Left lung (tissue), 10 donors: ENCODE results near the gene ZNF789. TPM values are rescaled to one million over a fixed set of nuclear protein-coding genes. Genes with fewer than 3 reads are reported as not detected.

Source experiments
- ATAC-seq: fragments of 200-7000 bp; cut with Tn5 transposase; one replicate; pipeline ENCODE4 v1.9.1; 2020; ENCODE audit warnings: moderate library complexity
- DNase-seq, 4 donors: peaks; one replicate each; pipeline ENCODE4 v3.0.0-alpha.2; 2013 to 2020
- H3K27ac ChIP-seq, 2 donors: fragments of 200-600 bp; sonication (generic) in 1 of 2; one replicate each; pipeline versions ENCODE4 v1.5.0 to v1.8.0; 2020 to 2021
- H3K27me3 ChIP-seq, 2 donors: fragments of 200-600 bp; sonication (generic) in 1 of 2; one replicate each; pipeline versions ENCODE4 v1.5.0 to v1.8.0; 2020 to 2021
- H3K36me3 ChIP-seq, 2 donors: fragments of 200-600 bp; sonication (generic) in 1 of 2; one replicate each; pipeline versions ENCODE4 v1.5.0 to v1.8.0; 2020 to 2021
- H3K4me1 ChIP-seq, 2 donors: fragments of 200-600 bp; one replicate each; pipeline ENCODE4 v1.8.0; 2021
- H3K4me3 ChIP-seq, 2 donors: fragments of 200-600 bp; sonication (generic) in 1 of 2; one replicate each; pipeline versions ENCODE4 v1.5.0 to v1.8.0; 2020 to 2021; ENCODE audit warnings: mild to moderate bottlenecking in 1 of 2
- H3K9me3 ChIP-seq, 2 donors: fragments of 200-600 bp; sonication (generic) in 1 of 2; one replicate each; pipeline versions ENCODE4 v1.5.0 to v1.8.0; 2020 to 2021
- CTCF ChIP-seq, 2 donors: fragments of 200-600 bp; sonication (generic) in 1 of 2; IDR thresholded peaks; one replicate each; pipeline versions ENCODE4 v1.5.0 to v1.8.0; 2021; ENCODE audit warnings: antibody characterized with exemption in 2 of 2
- intact Hi-C, 2 donors: fragments of 100-400 bp; cut with DNase I; formaldehyde crosslinking; loops; one replicate each; pipeline versions ENCODE4 v1.11.2 to v1.14.2; 2022
- polyA plus RNA-seq, 6 donors: library from polyadenylated mRNA; unstranded; fragments of 120-200 nt; gene quantifications; one replicate each; pipeline ENCODE4 v1.2.1, GENCODE V29; 2013; ENCODE audit not compliant: insufficient read length in 6 of 6
- total RNA-seq, 2 donors: library from RNA; stranded (reverse); fragmentation: NEBNext Ultra II Directional; extraction: Animal tissue kit (Norgen Biotek cat#: 25700); gene quantifications; one replicate each; pipeline ENCODE4 v1.2.1, GENCODE V29; 2021
- donor health status: DM: no; HTN: yes; CAD: no.
- donor health status: DM: no; HTN: no; CAD: no.

ZNF789 gene
- total and polyA plus RNA-seq, 8 donors: 8.5 to 59.5 (median 52.4) TPM

DNA sequence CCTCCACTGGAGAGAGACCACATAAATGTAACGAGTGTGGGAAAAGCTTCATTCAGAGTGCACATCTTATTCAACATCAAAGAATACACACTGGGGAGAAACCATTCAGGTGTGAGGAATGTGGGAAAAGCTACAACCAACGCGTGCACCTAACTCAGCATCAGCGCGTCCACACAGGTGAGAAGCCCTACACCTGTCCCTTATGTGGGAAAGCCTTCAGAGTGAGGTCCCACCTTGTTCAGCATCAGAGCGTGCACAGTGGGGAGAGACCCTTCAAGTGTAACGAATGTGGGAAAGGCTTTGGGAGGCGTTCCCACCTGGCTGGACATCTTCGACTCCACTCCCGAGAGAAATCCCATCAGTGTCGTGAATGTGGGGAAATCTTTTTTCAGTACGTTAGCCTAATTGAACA is 58.7 kb downstream of the ZNF789 start:
- Histone ChIP-seq H3K9me3 (peaks cover 12 to 73% of the 10 kb centered on the region in 2 donors), H3K4me3 (no peak overlapping the region), H3K4me1 (no peaks in the 10 kb centered on the region), H3K27ac (no peak overlapping the region), H3K27me3 (no peaks in the 10 kb centered on the region), H3K36me3 (peaks cover 9 to 78% of the 10 kb centered on the region in 2 donors)
- ATAC-seq: no peak
- intact Hi-C loops: no loop called here
- no peak for DNase-seq
- no peak for TF ChIP-seq CTCF (IDR thresholded peaks at IDR 0.05)

DNA sequence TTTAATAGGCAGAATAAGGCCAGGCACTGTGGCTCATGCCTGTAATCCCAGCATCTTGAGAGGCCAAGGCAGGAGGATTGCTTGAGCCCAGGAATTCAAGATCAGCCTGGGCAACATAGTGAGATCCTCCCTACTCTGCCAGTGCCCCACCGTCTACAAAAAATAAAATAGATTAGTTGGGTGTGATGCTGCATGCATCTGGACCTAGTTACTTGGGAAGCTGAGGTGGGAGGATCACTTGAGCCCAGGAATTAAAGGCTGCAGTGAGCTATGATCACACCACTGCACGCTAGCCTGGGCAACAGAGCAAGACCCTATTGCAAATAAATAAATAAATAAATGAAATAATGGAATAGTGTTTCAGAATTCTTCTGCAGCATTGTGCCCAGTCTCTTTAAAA is 63.0 kb downstream of the ZNF789 start:
- ATAC-seq (no peak), DNase-seq (no peak)
- H3K27me3 ChIP-seq: no peaks in the 10 kb centered on the region
- H3K9me3 ChIP-seq: peaks cover 6 to 79% of the 10 kb centered on the region in 2 donors
- H3K36me3 ChIP-seq: peaks cover 9 to 35% of the 10 kb centered on the region in 2 donors
- no peak overlapping the region for H3K4me3 ChIP-seq
- no peaks in the 10 kb centered on the region for H3K4me1 ChIP-seq
- intact Hi-C loops: no loop called here
- no peak overlapping the region for H3K27ac ChIP-seq
- no peak for TF ChIP-seq CTCF (IDR thresholded peaks at IDR 0.05)

Other genes with a start within 250 kb of the ZNF789 start
- gene MYH16, start 200.1 kb upstream of the ZNF789 start, total RNA-seq: not detected
- gene MYH16, start 200.1 kb upstream of the ZNF789 start, polyA plus RNA-seq: under 1 TPM in 4 of 6 donors, not detected in 2; 0.04 to 0.49 (median 0.24) TPM
- 100 to 1,000 TPM; 142 to 158 TPM for gene ARPC1A, start 147.0 kb upstream of the ZNF789 start, total RNA-seq
- gene ARPC1A, start 147.0 kb upstream of the ZNF789 start, polyA plus RNA-seq: 100 to 1,000 TPM in 3 of 6 donors, 10 to 100 TPM in 3; 92.7 to 112 (median 101) TPM
- gene ARPC1B, start 98.2 kb upstream of the ZNF789 start, total RNA-seq: 100 to 1,000 TPM; 280 to 311 TPM
- 10 to 100 TPM; 37.1 to 54.2 (median 46.2) TPM for gene ARPC1B, start 98.2 kb upstream of the ZNF789 start, polyA plus RNA-seq
- 10 to 100 TPM; 68.5 to 87.8 TPM for gene PDAP1, start 64.3 kb upstream of the ZNF789 start, total RNA-seq
- gene PDAP1, start 64.3 kb upstream of the ZNF789 start, polyA plus RNA-seq: 100 to 1,000 TPM; 121 to 150 (median 139) TPM
- 10 to 100 TPM; 79.0 to 82.0 TPM for gene BUD31, start 63.9 kb upstream of the ZNF789 start, total RNA-seq
- 100 to 1,000 TPM in 1 of 6 donors, 10 to 100 TPM in 5; 87.1 to 103 (median 95.2) TPM for gene BUD31, start 63.9 kb upstream of the ZNF789 start, polyA plus RNA-seq
- gene PTCD1, start 34.1 kb upstream of the ZNF789 start, total RNA-seq: 1 to 10 TPM; 3.5 to 4.5 TPM
- 1 to 10 TPM; 4.6 to 8.2 (median 7.4) TPM for gene PTCD1, start 34.1 kb upstream of the ZNF789 start, polyA plus RNA-seq
- gene CPSF4, start 33.9 kb upstream of the ZNF789 start, total RNA-seq: 10 to 100 TPM; 25.9 to 34.2 TPM
- 10 to 100 TPM; 30.7 to 43.3 (median 33.0) TPM for gene CPSF4, start 33.9 kb upstream of the ZNF789 start, polyA plus RNA-seq
- gene ATP5MF, start 6.7 kb upstream of the ZNF789 start, total RNA-seq: 100 to 1,000 TPM; 250 to 265 TPM
- gene ATP5MF, start 6.7 kb upstream of the ZNF789 start, polyA plus RNA-seq: 100 to 1,000 TPM; 302 to 355 (median 329) TPM
- gene ZNF394, start 27.4 kb downstream of the ZNF789 start, total RNA-seq: 10 to 100 TPM; 18.6 to 28.9 TPM
- gene ZNF394, start 27.4 kb downstream of the ZNF789 start, polyA plus RNA-seq: 10 to 100 TPM; 14.9 to 18.0 (median 17.2) TPM
- gene ZKSCAN5, start 31.8 kb downstream of the ZNF789 start, total RNA-seq: 1 to 10 TPM; 6.7 to 7.6 TPM
- gene ZKSCAN5, start 31.8 kb downstream of the ZNF789 start, polyA plus RNA-seq: 10 to 100 TPM; 15.1 to 16.2 (median 15.5) TPM
- 1 to 10 TPM; 4.1 to 6.4 TPM for gene FAM200A, start 79.2 kb downstream of the ZNF789 start, total RNA-seq
- gene FAM200A, start 79.2 kb downstream of the ZNF789 start, polyA plus RNA-seq: 10 to 100 TPM; 14.9 to 16.4 (median 15.4) TPM
- gene ZNF655, start 85.8 kb downstream of the ZNF789 start, total RNA-seq: 10 to 100 TPM; 56.0 to 67.2 TPM
- 100 to 1,000 TPM in 1 of 6 donors, 10 to 100 TPM in 5; 78.1 to 107 (median 95.8) TPM for gene ZNF655, start 85.8 kb downstream of the ZNF789 start, polyA plus RNA-seq
- under 1 TPM; 0.60 to 0.93 TPM for gene TMEM225B, start 125.4 kb downstream of the ZNF789 start, total RNA-seq
- 1 to 10 TPM; 1.1 to 1.9 (median 1.7) TPM for gene TMEM225B, start 125.4 kb downstream of the ZNF789 start, polyA plus RNA-seq
- 10 to 100 TPM; 15.3 to 17.5 TPM for gene ZSCAN25, start 144.1 kb downstream of the ZNF789 start, total RNA-seq
- gene ZSCAN25, start 144.1 kb downstream of the ZNF789 start, polyA plus RNA-seq: 10 to 100 TPM; 17.5 to 21.3 (median 19.6) TPM
- gene CYP3A5, start 207.1 kb downstream of the ZNF789 start, total RNA-seq: 1 to 10 TPM; 5.7 to 6.0 TPM
- 10 to 100 TPM; 16.2 to 29.5 (median 22.8) TPM for gene CYP3A5, start 207.1 kb downstream of the ZNF789 start, polyA plus RNA-seq